HepG2 (cell line): ENCODE results near the gene ZNF33A. TPM values are rescaled to one million over a fixed set of nuclear protein-coding genes. Genes with fewer than 3 reads are reported as not detected.
"Not testable (repeated sequence)": the region's sequence is repeated elsewhere in the genome, so short reads cannot be mapped to it uniquely, and the experiment has no call there.

Experiments
- ATAC-seq: fragments of 200-7000 bp; cut with Tn5 transposase; 3 replicates; pipeline ENCODE4 v1.9.1; 2020; ENCODE audit warnings: mild to moderate bottlenecking, moderate library complexity
- BruUV-seq: library from RNA; stranded (reverse); fragments of 400-500 nt; replicated peaks from 2 replicates; lab custom pipeline; 2021; lab: Mats Ljungman, UMichigan
- CTCF ChIA-PET: fragments of 300-600 bp; formaldehyde crosslinking; extraction: SDS; loops from one replicate; lab custom pipeline; 2021; ENCODE audit warnings: low total read pairs, inconsistent platforms, low intra/inter-chr PET ratio; lab: Yijun Ruan, JAX
- POLR2A ChIA-PET: fragments of 350-600 bp; sonication (Branson Sonifier 250); formaldehyde crosslinking; loops from one replicate; lab custom pipeline; 2020; ENCODE audit warnings: antibody characterized with exemption, inconsistent platforms; lab: Yijun Ruan, JAX
- DNase-seq: peaks from one replicate; pipeline ENCODE4 v3.0.0-alpha.2; 2015; ENCODE audit warnings: low spot score
- FAIRE-seq: peaks from 3 replicates; lab custom pipeline; 2011; peaks lifted over from hg19 to GRCh38; lab: Jason Lieb, UNC
- H2AFZ ChIP-seq: one replicate; pipeline ENCODE4 v1.6.1; 2011; ENCODE audit warnings: low read length, inconsistent platforms
- H3K27ac ChIP-seq: fragments of 300-600 bp; 3 replicates; pipeline ENCODE4 v1.8.0; 2011; ENCODE audit warnings: mixed run types, mild to moderate bottlenecking, mixed read lengths, low read length, inconsistent platforms; ENCODE audit not compliant: insufficient read depth; ENCODE audit errors: extremely low read length
- H3K27me3 ChIP-seq, 2 experiments: fragments of 200-600 bp in 1 of 2; 2 replicates in 1 of 2; 3 replicates in 1 of 2; pipeline versions ENCODE4 v1.6.0 to v1.8.0; 2011; ENCODE audit warnings: low read length in 2 of 2, mild to moderate bottlenecking in 2 of 2, moderate library complexity in 2 of 2, inconsistent platforms in 1 of 2; ENCODE audit not compliant: insufficient read depth in 2 of 2, control insufficient read depth in 1 of 2
- H3K36me3 ChIP-seq, 2 experiments: fragments of 200-600 bp in 1 of 2; replicated peaks in 1 of 2; 2 replicates in 1 of 2; 3 replicates in 1 of 2; pipeline versions ENCODE4 v1.5.1 to v1.8.0; 2011; ENCODE audit warnings: low read length in 2 of 2, inconsistent platforms in 1 of 2; ENCODE audit not compliant: insufficient read depth in 2 of 2, control insufficient read depth in 1 of 2
- H3K4me1 ChIP-seq: 2 replicates; pipeline ENCODE4 v1.5.1; 2012; ENCODE audit warnings: low read length, inconsistent platforms; ENCODE audit not compliant: insufficient read depth
- H3K4me2 ChIP-seq: 2 replicates; pipeline ENCODE4 v1.6.0; 2011; ENCODE audit warnings: low read depth, low read length, inconsistent platforms
- H3K4me3 ChIP-seq, 3 experiments: fragments of 200-600 bp in 1 of 3; sonication (generic), shearing (Covaris generic) in 1 of 3; replicated peaks in 1 of 3; 2 replicates each; pipeline ENCODE4 v1.5.1; 2011 to 2016; ENCODE audit warnings: low read length in 3 of 3, inconsistent platforms in 2 of 3, low read depth in 2 of 3, mild to moderate bottlenecking in 2 of 3, control low read depth in 1 of 3, mixed read lengths in 1 of 3; ENCODE audit not compliant: insufficient read depth in 1 of 3
- H3K79me2 ChIP-seq: one replicate; pipeline ENCODE4 v1.6.1; 2011; ENCODE audit warnings: low read length, inconsistent platforms; ENCODE audit not compliant: insufficient read depth
- H3K9ac ChIP-seq: 2 replicates; pipeline ENCODE4 v1.6.0; 2011; ENCODE audit warnings: mild to moderate bottlenecking, low read depth, low read length, inconsistent platforms; ENCODE audit not compliant: insufficient read depth
- H3K9me3 ChIP-seq: 2 replicates; pipeline ENCODE4 v1.5.1; 2012; ENCODE audit warnings: mild to moderate bottlenecking, low read length
- H4K20me1 ChIP-seq: 2 replicates; pipeline ENCODE4 v1.6.0; 2011; ENCODE audit warnings: inconsistent platforms, mild to moderate bottlenecking, low read length, moderate library complexity; ENCODE audit not compliant: insufficient read depth
- NFKB2 ChIP-seq: sonication (generic); formaldehyde crosslinking; IDR thresholded peaks from 2 replicates; pipeline ENCODE4 v1.4.0; 2020; ENCODE audit warnings: missing genetic modification reagents, borderline replicate concordance
- NR2F6 ChIP-seq, 2 experiments: IDR thresholded peaks; 2 replicates each; pipeline ENCODE4 v1.6.1; 2016; ENCODE audit warnings: antibody characterized with exemption in 1 of 2, mild to moderate bottlenecking in 1 of 2
- RFX5 ChIP-seq: IDR thresholded peaks from 2 replicates; pipeline ENCODE4 v1.6.1; 2011; ENCODE audit warnings: low read depth, low read length, improper control_type of control experiment
- SALL2 ChIP-seq: sonication (generic); formaldehyde crosslinking; IDR thresholded peaks from 2 replicates; pipeline ENCODE4 v1.8.1; 2023; ENCODE audit warnings: mild to moderate bottlenecking, missing genetic modification reagents, inconsistent platforms
- SNAI1 ChIP-seq: sonication (generic); formaldehyde crosslinking; IDR thresholded peaks from 2 replicates; pipeline ENCODE4 v1.5.0; 2020; ENCODE audit warnings: mild to moderate bottlenecking, missing genetic modification reagents, borderline replicate concordance
- ZFP1 ChIP-seq: IDR thresholded peaks from 2 replicates; pipeline ENCODE4 v1.6.1; 2016
- ZKSCAN5 ChIP-seq: sonication (generic); formaldehyde crosslinking; IDR thresholded peaks from 2 replicates; pipeline ENCODE4 v1.5.1; 2020; ENCODE audit warnings: mild to moderate bottlenecking, missing genetic modification reagents
- ZNF17 ChIP-seq: sonication (generic); formaldehyde crosslinking; IDR thresholded peaks from 2 replicates; pipeline ENCODE4 v1.5.0; 2020; ENCODE audit warnings: mild to moderate bottlenecking, missing genetic modification reagents
- ZNF20 ChIP-seq: sonication (generic); formaldehyde crosslinking; IDR thresholded peaks from 2 replicates; pipeline ENCODE4 v1.4.0; 2020; ENCODE audit warnings: mild to moderate bottlenecking, moderate library complexity, missing genetic modification reagents
- ZNF484 ChIP-seq: sonication (generic); formaldehyde crosslinking; IDR thresholded peaks from 2 replicates; pipeline ENCODE4 v1.5.1; 2020; ENCODE audit warnings: mild to moderate bottlenecking, low read depth, missing genetic modification reagents, borderline replicate concordance
- ZNF501 ChIP-seq: sonication (generic); formaldehyde crosslinking; IDR thresholded peaks from 2 replicates; pipeline ENCODE4 v1.5.1; 2020; ENCODE audit warnings: mild to moderate bottlenecking, moderate library complexity, missing genetic modification reagents
- ZNF543 ChIP-seq: sonication (generic); formaldehyde crosslinking; IDR thresholded peaks from 2 replicates; pipeline ENCODE4 v1.4.0; 2020; ENCODE audit warnings: mild to moderate bottlenecking, missing genetic modification reagents
- ZNF546 ChIP-seq: sonication (generic); formaldehyde crosslinking; conservative IDR thresholded peaks from 2 replicates; pipeline ENCODE4 v1.8.1; 2023; ENCODE audit warnings: mild to moderate bottlenecking, missing genetic modification reagents
- ZNF572 ChIP-seq: sonication (generic); formaldehyde crosslinking; IDR thresholded peaks from 2 replicates; pipeline ENCODE4 v1.5.1; 2020; ENCODE audit warnings: mild to moderate bottlenecking, missing genetic modification reagents
- ZNF788 ChIP-seq: sonication (generic); formaldehyde crosslinking; IDR thresholded peaks from 2 replicates; pipeline ENCODE4 v1.5.0; 2020; ENCODE audit warnings: mild to moderate bottlenecking, missing genetic modification reagents, borderline replicate concordance
- WGBS: methylation state at CpG from one replicate; pipeline ENCODE4 v1.1.6; 2017; ENCODE audit warnings: low lambda C conversion rate; 5-methylcytosine and 5-hydroxymethylcytosine counted together
- in situ Hi-C: cut with HindIII; loops from 2 replicates; pipeline ENCODE4 v1.10.0; 2017; ENCODE audit warnings: low pct_unique_long_range_greater_than_20kb; ENCODE audit not compliant: extremely low pct_ligation_motif_present
- intact Hi-C: fragments of 100-400 bp; cut with micrococcal nuclease; formaldehyde crosslinking; loops from one replicate; pipeline ENCODE4 v1.10.0; 2022; ENCODE audit not compliant: unreplicated experiment
- polyA plus RNA-seq, 8 experiments: library from polyadenylated mRNA; depleted of rRNA in 3 of 8; stranded (reverse) in 7 of 8; unstranded in 1 of 8; fragments of >200 nt; fragmentation: Illumina TruSeq in 4 of 8; extraction: Trizol in 4 of 8; gene quantifications; 2 replicates each; pipeline versions ENCODE4 v1.2.1 to v1.2.3, GENCODE V29; 2011 to 2016; ENCODE audit warnings: low read depth in 4 of 8, missing spikeins in 1 of 8, mixed read lengths in 1 of 8; ENCODE audit not compliant: insufficient read depth in 1 of 8
- total RNA-seq, 5 experiments: library from RNA; depleted of rRNA; stranded (reverse); fragments of >200 nt; fragmentation: Illumina TruSeq; extraction: Trizol; gene quantifications; 2 replicates each; pipeline ENCODE4 v1.2.3, GENCODE V29; 2016; ENCODE audit warnings: low read depth in 1 of 5
- TF ChIP-seq, protein P1 (sequence below): sonication (generic); formaldehyde crosslinking; IDR thresholded peaks from 2 replicates; pipeline ENCODE4 v1.5.0; 2020; ENCODE audit warnings: missing genetic modification reagents
- TF ChIP-seq, protein P2 (sequence below): sonication (generic); formaldehyde crosslinking; IDR thresholded peaks from 2 replicates; pipeline ENCODE4 v1.4.0; 2020; ENCODE audit warnings: missing genetic modification reagents, borderline replicate concordance

The ZNF33A gene
- total and polyA plus RNA-seq, 2 of the 13 experiments (the other 11 are each of a cell fraction or from before 2014, with no cell fraction given) = 13.1 to 22.5 TPM

DNA sequence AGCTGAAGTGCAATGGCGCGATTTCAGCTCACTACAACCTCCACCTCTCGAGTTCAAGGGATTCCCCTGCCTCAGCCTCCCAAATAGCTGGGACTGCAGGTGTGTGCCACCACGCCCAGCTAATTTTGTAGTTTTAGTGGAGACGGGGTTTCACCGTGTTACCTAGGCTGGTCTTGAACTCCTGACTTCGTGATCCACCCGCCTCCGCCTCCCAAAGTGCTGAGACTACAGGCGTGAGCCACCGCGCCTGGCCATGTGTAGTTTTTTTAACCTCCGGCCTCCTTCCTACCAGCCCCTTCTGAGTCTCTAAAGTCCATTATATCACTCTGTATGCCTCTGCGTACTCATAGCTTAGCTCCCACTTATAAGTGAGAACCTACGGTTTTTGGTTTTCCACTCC is 82.8 kb downstream of the ZNF33A start:
- 0 out of 2 replicates have a peak, but pooled peaks have one; percentile 2 for TF ChIP-seq SALL2 (CRISPR knock-in tag)
- Histone ChIP-seq H3K4me1 (peaks cover 43% of the 10 kb centered on the region), H3K79me2 (peaks cover 13% of the 10 kb centered on the region), H2AFZ (peak overlapping the region; percentile 60), H3K36me3 (peaks cover 0 to 12% of the 10 kb centered on the region in 2 experiments; a peak in 2 of 5 replicates)
- in situ Hi-C loops, H3K9ac ChIP-seq, ATAC-seq, H3K9me3 ChIP-seq, H3K27ac ChIP-seq, H3K4me2 ChIP-seq, BruUV-seq, CTCF ChIA-PET, H4K20me1 ChIP-seq, DNase-seq, H3K27me3 ChIP-seq, FAIRE-seq, H3K4me3 ChIP-seq: not testable (repeated sequence)
- WGBS = 95% methylated on average over 15 of the region's 15 CpGs
- POLR2A ChIA-PET = interaction anchor here (0.6 to 0.9 kb wide), 2 partner anchors 59 to 83 kb away, joined by 3 read pairs; partner anchors contain the start of gene ZNF33A
- intact Hi-C loops = loop anchor here (10.0 kb wide), 1 partner anchor 79 kb away; the partner anchor contains the start of gene ZNF33A

DNA sequence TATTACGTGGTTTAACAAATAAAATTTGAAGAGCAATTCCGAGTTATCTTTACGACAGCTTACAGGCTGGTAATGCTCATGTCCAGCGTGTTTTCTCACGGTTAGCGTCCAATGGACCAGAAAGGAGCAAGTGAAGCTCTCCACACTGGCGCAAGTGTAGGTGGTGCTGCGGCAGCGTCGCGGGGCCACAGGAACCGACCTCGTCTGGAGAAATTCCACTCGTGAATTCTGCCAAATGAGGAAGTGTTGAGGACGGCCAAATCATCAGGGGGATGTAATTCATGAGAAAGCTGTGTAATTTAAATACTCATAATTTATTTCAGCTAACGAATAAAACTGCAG is 83.3 kb downstream of the ZNF33A start:
- BruUV-seq = no TSS peak
- Histone ChIP-seq H4K20me1 (no peaks in the 10 kb centered on the region), H3K9ac (peak overlapping the region; percentile 41), H2AFZ (peak overlapping the region; percentile 60), H3K36me3 (peaks cover 0 to 12% of the 10 kb centered on the region in 2 experiments; a peak in 2 of 5 replicates), H3K27me3 (no peaks in the 10 kb centered on the region; a peak in 1 of 5 replicates), H3K9me3 (no peaks in the 10 kb centered on the region), H3K4me2 (peak overlapping the region; percentile 88), H3K27ac (no peak overlapping the region), H3K4me1 (peaks cover 43% of the 10 kb centered on the region), H3K79me2 (peaks cover 13% of the 10 kb centered on the region), H3K4me3 (peak overlapping the region in 2 of 3 experiments; percentile 32 to 92; a peak in 4 of 6 replicates)
- 74% methylated on average over 16 of the region's 16 CpGs for WGBS
- intact Hi-C loops (loop anchor here (1.0 to 10.0 kb wide), 2 partner anchors 79 to 117 kb away; partner anchors contain the start of genes ZNF25 and ZNF33A), in situ Hi-C loops (no loop called here)
- DNase-seq = no peak
- ChIA-PET POLR2A (interaction anchor here (0.6 to 0.9 kb wide), 2 partner anchors 59 to 83 kb away, joined by 3 read pairs; partner anchors contain the start of gene ZNF33A), CTCF (no interaction called here)
- no peak for FAIRE-seq
- no peak for ATAC-seq
- TF ChIP-seq ZNF20 (no peak), ZNF788 (CRISPR knock-in tag) (no peak), ZNF501 (CRISPR knock-in tag) (no peak), ZFP1 (CRISPR knock-in tag) (no peak), ZNF17 (CRISPR knock-in tag) (no peak), RFX5 (no peak), ZNF484 (CRISPR knock-in tag) (no peak), ZNF543 (peak; percentile 14; the same call in 1 of the 2 replicates), ZNF572 (CRISPR knock-in tag) (no peak), ZKSCAN5 (CRISPR knock-in tag) (no peak), NFKB2 (CRISPR knock-in tag) (no peak), ZNF546 (CRISPR knock-in tag) (0 out of 2 replicates have a peak, but pooled peaks have one; percentile 0), SNAI1 (CRISPR knock-in tag) (0 out of 2 replicates have a peak, but pooled peaks have one; percentile 35), NR2F6 (IDR thresholded peaks at IDR 0.05) (no peak), NR2F6 (CRISPR knock-in tag; IDR thresholded peaks at IDR 0.05) (no peak)
- TF ChIP-seq, protein P1, sequence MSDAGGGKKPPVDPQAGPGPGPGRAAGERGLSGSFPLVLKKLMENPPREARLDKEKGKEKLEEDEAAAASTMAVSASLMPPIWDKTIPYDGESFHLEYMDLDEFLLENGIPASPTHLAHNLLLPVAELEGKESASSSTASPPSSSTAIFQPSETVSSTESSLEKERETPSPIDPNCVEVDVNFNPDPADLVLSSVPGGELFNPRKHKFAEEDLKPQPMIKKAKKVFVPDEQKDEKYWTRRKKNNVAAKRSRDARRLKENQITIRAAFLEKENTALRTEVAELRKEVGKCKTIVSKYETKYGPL (CRISPR knock-in tag) = no peak
- TF ChIP-seq, protein P2, sequence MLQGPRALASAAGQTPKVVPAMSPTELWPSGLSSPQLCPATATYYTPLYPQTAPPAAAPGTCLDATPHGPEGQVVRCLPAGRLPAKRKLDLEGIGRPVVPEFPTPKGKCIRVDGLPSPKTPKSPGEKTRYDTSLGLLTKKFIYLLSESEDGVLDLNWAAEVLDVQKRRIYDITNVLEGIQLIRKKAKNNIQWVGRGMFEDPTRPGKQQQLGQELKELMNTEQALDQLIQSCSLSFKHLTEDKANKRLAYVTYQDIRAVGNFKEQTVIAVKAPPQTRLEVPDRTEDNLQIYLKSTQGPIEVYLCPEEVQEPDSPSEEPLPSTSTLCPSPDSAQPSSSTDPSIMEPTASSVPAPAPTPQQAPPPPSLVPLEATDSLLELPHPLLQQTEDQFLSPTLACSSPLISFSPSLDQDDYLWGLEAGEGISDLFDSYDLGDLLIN (CRISPR knock-in tag) = no peak
